ENCODE measurements around the gene FUNDC2. TPM values are rescaled to one million over a fixed set of nuclear protein-coding genes. Genes with fewer than 3 reads are reported as not detected.
"Not testable (repeated sequence)": the region's sequence is repeated elsewhere in the genome, so short reads cannot be mapped to it uniquely, and the experiment has no call there.

FUNDC2 gene
- total and polyA plus RNA-seq, 2 of the 4 experiments (the other 2 are of a cell fraction), result 42.5 to 51.7 TPM

GRCh38 chrX:155006379-155006778 lies 20.3 kb upstream of the FUNDC2 start:
- H3K56ac ChIP-seq (ENCODE audit: extremely low read depth, insufficient read depth, low read length); H3K9ac ChIP-seq (ENCODE audit: low read depth, low read length); H2AK5ac ChIP-seq (ENCODE audit: low read depth, low read length); H4K5ac ChIP-seq (ENCODE audit: low read depth, low read length); BruUV-seq (replicated peaks); H3K27me3 ChIP-seq (ENCODE audit: control insufficient read depth, insufficient read depth, low read length); ATAC-seq (ENCODE audit: low read depth); H3K4me1 ChIP-seq (ENCODE audit: control insufficient read depth, insufficient read depth, low read length); H3K4me2 ChIP-seq (ENCODE audit: low read depth, low read length); H3K27ac ChIP-seq (ENCODE audit: insufficient read depth, low read length); H4K91ac ChIP-seq (ENCODE audit: insufficient read depth, low read depth, low read length); in situ Hi-C loops (cut with MboI; ENCODE audit: low sequenced_read_pairs); H3K9me1 ChIP-seq (ENCODE audit: insufficient read depth, low read length); H3K18ac ChIP-seq (ENCODE audit: low read depth, low read length); H3K36me3 ChIP-seq (ENCODE audit: control insufficient read depth, insufficient read depth, low read length); H4K20me1 ChIP-seq (ENCODE audit: insufficient read depth, low read length); H4K8ac ChIP-seq (ENCODE audit: low read depth in 2 of 2, low read length in 2 of 2); POLR2A ChIA-PET (ENCODE audit: unreplicated experiment); H3K79me1 ChIP-seq (ENCODE audit: low read depth in 1 of 2, low read length in 2 of 2); H3K4ac ChIP-seq (ENCODE audit: low read depth, low read length); H2AFZ ChIP-seq (replicated peaks; ENCODE audit: low read length, poor library complexity); DNase-seq; H3K4me3 ChIP-seq (ENCODE audit: insufficient read depth, low read depth, low read length); H2BK5ac ChIP-seq (ENCODE audit: low read depth, low read length, poor library complexity, severe bottlenecking); H2BK20ac ChIP-seq (ENCODE audit: low read depth, low read length); H3K9me3 ChIP-seq (ENCODE audit: control insufficient read depth, insufficient read depth, low read length); H2BK120ac ChIP-seq (ENCODE audit: low read depth, low read length); H2AK9ac ChIP-seq (replicated peaks; ENCODE audit: low read depth, low read length, poor library complexity); H2BK15ac ChIP-seq (ENCODE audit: low read depth, low read length); dilution Hi-C loops (cut with HindIII; ENCODE audit: low sequenced_read_pairs, unreplicated experiment); intact Hi-C loops (cut with micrococcal nuclease); H3K23ac ChIP-seq (ENCODE audit: low read depth, low read length); H3K14ac ChIP-seq (replicated peaks; ENCODE audit: low read depth, low read length): not testable (repeated sequence)
- CTCF ChIA-PET, result interaction anchor here (0.6 kb wide), 1 partner anchor 19 kb away, joined by 3 read pairs; no protein-coding TSS in a partner anchor
- WGBS, 2 experiments (ENCODE audit: extremely low coverage in 2 of 2, insufficient read length in 1 of 2), result no CpG with 5 or more reads among the region's 10 CpGs

DNA sequence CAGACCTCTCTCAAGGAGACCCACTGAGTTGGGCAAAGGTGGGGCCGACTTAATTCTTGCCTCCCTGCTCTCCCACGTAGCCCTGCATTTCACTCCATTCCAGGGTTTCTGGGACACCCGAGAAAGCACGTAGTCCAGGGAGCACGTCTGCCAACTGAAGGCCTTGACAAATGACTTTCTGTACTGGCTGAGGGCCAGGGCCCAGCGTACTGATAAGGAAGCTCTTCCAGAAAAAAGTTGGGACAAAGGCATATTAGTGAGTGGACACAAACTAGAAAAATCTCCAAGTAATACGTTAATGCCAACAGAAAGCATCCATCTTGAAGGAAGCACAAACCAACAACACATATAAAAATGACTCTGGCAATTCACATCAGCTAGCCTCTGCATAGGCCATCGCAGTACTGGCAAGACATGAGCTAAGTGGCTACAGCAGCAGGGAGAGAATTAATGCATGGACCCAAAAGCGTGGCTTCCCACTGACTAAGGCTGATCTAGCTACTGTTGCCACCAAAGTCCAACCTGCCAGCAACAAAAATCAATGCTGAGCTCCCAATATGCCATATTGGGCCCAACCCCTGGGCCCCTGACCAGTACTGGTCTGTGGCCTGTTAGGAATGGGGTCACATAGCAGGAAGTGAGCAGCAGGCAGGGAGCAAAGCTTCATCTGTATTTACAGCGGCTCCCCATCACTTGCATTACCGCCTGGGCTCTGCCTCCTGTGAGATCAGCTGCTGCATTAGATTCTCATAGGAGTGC lies 19.6 kb upstream of the FUNDC2 start:
- H2BK15ac ChIP-seq (ENCODE audit: low read depth, low read length); in situ Hi-C loops (cut with MboI; ENCODE audit: low sequenced_read_pairs); H3K18ac ChIP-seq (ENCODE audit: low read depth, low read length); H2BK120ac ChIP-seq (ENCODE audit: low read depth, low read length); H2BK20ac ChIP-seq (ENCODE audit: low read depth, low read length); H4K5ac ChIP-seq (ENCODE audit: low read depth, low read length); H3K9me1 ChIP-seq (ENCODE audit: insufficient read depth, low read length); H3K23ac ChIP-seq (ENCODE audit: low read depth, low read length); H3K27me3 ChIP-seq (ENCODE audit: control insufficient read depth, insufficient read depth, low read length); H4K8ac ChIP-seq (ENCODE audit: low read depth in 2 of 2, low read length in 2 of 2); H3K27ac ChIP-seq (ENCODE audit: insufficient read depth, low read length); H3K14ac ChIP-seq (replicated peaks; ENCODE audit: low read depth, low read length); H3K4me2 ChIP-seq (ENCODE audit: low read depth, low read length); H3K9ac ChIP-seq (ENCODE audit: low read depth, low read length); H3K4me1 ChIP-seq (ENCODE audit: control insufficient read depth, insufficient read depth, low read length); POLR2A ChIA-PET (ENCODE audit: unreplicated experiment); H2AK5ac ChIP-seq (ENCODE audit: low read depth, low read length); H2AK9ac ChIP-seq (replicated peaks; ENCODE audit: low read depth, low read length, poor library complexity); H3K36me3 ChIP-seq (ENCODE audit: control insufficient read depth, insufficient read depth, low read length); H4K20me1 ChIP-seq (ENCODE audit: insufficient read depth, low read length); ATAC-seq (ENCODE audit: low read depth); H4K91ac ChIP-seq (ENCODE audit: insufficient read depth, low read depth, low read length); H3K4ac ChIP-seq (ENCODE audit: low read depth, low read length); H3K79me1 ChIP-seq (ENCODE audit: low read depth in 1 of 2, low read length in 2 of 2); H2AFZ ChIP-seq (replicated peaks; ENCODE audit: low read length, poor library complexity); H3K56ac ChIP-seq (ENCODE audit: extremely low read depth, insufficient read depth, low read length); H2BK5ac ChIP-seq (ENCODE audit: low read depth, low read length, poor library complexity, severe bottlenecking); H3K4me3 ChIP-seq (ENCODE audit: insufficient read depth, low read depth, low read length); DNase-seq; BruUV-seq (replicated peaks); intact Hi-C loops (cut with micrococcal nuclease); H3K9me3 ChIP-seq (ENCODE audit: control insufficient read depth, insufficient read depth, low read length); dilution Hi-C loops (cut with HindIII; ENCODE audit: low sequenced_read_pairs, unreplicated experiment): not testable (repeated sequence)
- WGBS, 2 experiments (ENCODE audit: extremely low coverage in 2 of 2, insufficient read length in 1 of 2), result 71% methylated on average over 1 of the region's 11 CpGs; no CpG with 5 or more reads in 1 of the 2 experiments
- CTCF ChIA-PET, result interaction anchor here (0.6 kb wide), 1 partner anchor 18 kb away, joined by 3 read pairs; no protein-coding TSS in a partner anchor

Measured in IMR-90 (cell line).